Loucy (cell line): Measurements from ENCODE around the gene TTYH3.

ENCODE experiments used
- CTCF ChIP-seq: fragments of 200-600 bp; sonication (generic); conservative IDR thresholded peaks from 2 replicates; pipeline ENCODE4 v1.5.1; 2014; ENCODE audit warnings: mild to moderate bottlenecking, antibody characterized with exemption, low read length
- EZH2phosphoT487 ChIP-seq: fragments of 200-600 bp; IDR thresholded peaks from 2 replicates; pipeline ENCODE4 v1.6.1; 2018; ENCODE audit warnings: antibody characterized with exemption, mild to moderate bottlenecking, moderate library complexity, borderline replicate concordance

GRCh38 chr7:2668401-2668800 lies 36.6 kb downstream of the TTYH3 start:
- no peak for TF ChIP-seq CTCF
- no peak for TF ChIP-seq EZH2phosphoT487
